Upper lobe of left lung (tissue), 6 donors: ENCODE results near the gene MEX3B. TPM values are rescaled to one million over a fixed set of nuclear protein-coding genes. Genes with fewer than 3 reads are reported as not detected.

Source experiments
- ATAC-seq, 2 donors: fragments of 200-7000 bp; cut with Tn5 transposase; one replicate each; pipeline ENCODE4 v1.9.1; 2022; ENCODE audit warnings: mild to moderate bottlenecking in 2 of 2, moderate library complexity in 2 of 2; ENCODE audit not compliant: low FRiP score in 2 of 2
- DNase-seq, 2 donors: peaks; one replicate each; pipeline ENCODE4 v3.0.0-alpha.2; 2019 to 2020
- H3K27ac ChIP-seq, 4 donors: fragments of 200-600 bp; sonication (generic); one replicate each; pipeline ENCODE4 v1.5.1; 2016 to 2019
- H3K27me3 ChIP-seq, 4 donors: fragments of 200-600 bp; sonication (generic); one replicate each; pipeline ENCODE4 v1.5.1; 2017 to 2019
- H3K36me3 ChIP-seq, 4 donors: fragments of 200-600 bp; sonication (generic); one replicate each; pipeline ENCODE4 v1.5.1; 2016 to 2019
- H3K4me1 ChIP-seq, 4 donors: fragments of 200-600 bp; sonication (generic); one replicate each; pipeline ENCODE4 v1.5.1; 2018 to 2019
- H3K4me3 ChIP-seq, 4 donors: fragments of 200-600 bp; sonication (generic); one replicate each; pipeline ENCODE4 v1.5.1; 2017 to 2019; ENCODE audit warnings: mild to moderate bottlenecking in 2 of 4, moderate library complexity in 1 of 4
- H3K9me3 ChIP-seq, 4 donors: fragments of 200-600 bp; sonication (generic); one replicate each; pipeline ENCODE4 v1.5.1; 2018 to 2019
- EP300 ChIP-seq, 4 donors: sonication (generic); formaldehyde crosslinking; IDR thresholded peaks; one replicate each; pipeline ENCODE4 v1.5.1; 2017; ENCODE audit warnings: antibody characterized with exemption in 4 of 4, control low read depth in 2 of 4
- POLR2A ChIP-seq, 4 donors: fragments of 450-650 bp; IDR thresholded peaks; one replicate each; pipeline ENCODE4 v1.5.1; 2016 to 2017; ENCODE audit warnings: antibody characterized with exemption in 4 of 4, mild to moderate bottlenecking in 2 of 4
- POLR2AphosphoS5 ChIP-seq, 2 donors: sonication (generic); formaldehyde crosslinking; IDR thresholded peaks; one replicate each; pipeline ENCODE4 v1.5.1; 2017; ENCODE audit warnings: antibody characterized with exemption in 2 of 2
- WGBS, 2 donors: methylation state at CpG; one replicate each; pipeline ENCODE4 v1.1.5; 2017 to 2018; 5-methylcytosine and 5-hydroxymethylcytosine counted together
- total RNA-seq, 6 donors: library from RNA; depleted of rRNA in 4 of 6; stranded (reverse); fragments of >200 nt in 4 of 6; gene quantifications; one replicate each; pipeline versions ENCODE4 v1.1.0 to v1.2.1, GENCODE V29; 2016 to 2021
- TF ChIP-seq, protein P1 (sequence below), 6 experiments: fragments of 450-650 bp in 4 of 6; fragments of 200-600 bp in 2 of 6; sonication (generic) in 2 of 6; IDR thresholded peaks; one replicate each; pipeline ENCODE4 v1.5.1; 2016 to 2019; ENCODE audit warnings: antibody characterized with exemption in 6 of 6
- donor health status: DM: no; HTN: no; CAD: no; lungs with moderate emphysema.
- donor health status: DM: no; HTN: yes; CAD: no; lungs with severe emphysema.

MEX3B gene
- total RNA-seq, 6 donors from 2014 or later = 0.76 to 4.2 (median 2.0) TPM

GRCh38 chr15:82062479-82063454, 16.9 kb upstream of the MEX3B start:
- TF ChIP-seq, protein P1, sequence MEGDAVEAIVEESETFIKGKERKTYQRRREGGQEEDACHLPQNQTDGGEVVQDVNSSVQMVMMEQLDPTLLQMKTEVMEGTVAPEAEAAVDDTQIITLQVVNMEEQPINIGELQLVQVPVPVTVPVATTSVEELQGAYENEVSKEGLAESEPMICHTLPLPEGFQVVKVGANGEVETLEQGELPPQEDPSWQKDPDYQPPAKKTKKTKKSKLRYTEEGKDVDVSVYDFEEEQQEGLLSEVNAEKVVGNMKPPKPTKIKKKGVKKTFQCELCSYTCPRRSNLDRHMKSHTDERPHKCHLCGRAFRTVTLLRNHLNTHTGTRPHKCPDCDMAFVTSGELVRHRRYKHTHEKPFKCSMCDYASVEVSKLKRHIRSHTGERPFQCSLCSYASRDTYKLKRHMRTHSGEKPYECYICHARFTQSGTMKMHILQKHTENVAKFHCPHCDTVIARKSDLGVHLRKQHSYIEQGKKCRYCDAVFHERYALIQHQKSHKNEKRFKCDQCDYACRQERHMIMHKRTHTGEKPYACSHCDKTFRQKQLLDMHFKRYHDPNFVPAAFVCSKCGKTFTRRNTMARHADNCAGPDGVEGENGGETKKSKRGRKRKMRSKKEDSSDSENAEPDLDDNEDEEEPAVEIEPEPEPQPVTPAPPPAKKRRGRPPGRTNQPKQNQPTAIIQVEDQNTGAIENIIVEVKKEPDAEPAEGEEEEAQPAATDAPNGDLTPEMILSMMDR (IDR thresholded peaks at IDR 0.05) = no peak
- no peak for TF ChIP-seq POLR2A (IDR thresholded peaks at IDR 0.05)
- no peak for TF ChIP-seq POLR2AphosphoS5 (IDR thresholded peaks at IDR 0.05)
- no peak for TF ChIP-seq EP300 (IDR thresholded peaks at IDR 0.05)
- Histone ChIP-seq H3K4me1 (no peaks in the 10 kb centered on the region), H3K4me3 (no peak overlapping the region), H3K9me3 (no peaks in the 10 kb centered on the region), H3K27ac (no peak overlapping the region), H3K36me3 (no peaks in the 10 kb centered on the region), H3K27me3 (no peaks in the 10 kb centered on the region)
- ATAC-seq (no peak), DNase-seq (no peak)
- 26 to 31% methylated on average over 19 to 20 of the region's 20 CpGs for WGBS, 2 donors

- no peaks in the 10 kb centered on the region for H3K9me3 ChIP-seq
- TF ChIP-seq, protein P1 (IDR thresholded peaks at IDR 0.05) = no peak
- TF ChIP-seq EP300 (IDR thresholded peaks at IDR 0.05) = no peak
- TF ChIP-seq POLR2AphosphoS5 (IDR thresholded peaks at IDR 0.05) = no peak
- TF ChIP-seq POLR2A (IDR thresholded peaks at IDR 0.05) = no peak
- no peaks in the 10 kb centered on the region for H3K36me3 ChIP-seq
- H3K4me1 ChIP-seq = no peaks in the 10 kb centered on the region
- DNase-seq = no peak
- H3K27ac ChIP-seq = no peak overlapping the region
- H3K27me3 ChIP-seq = no peaks in the 10 kb centered on the region
- no peak for ATAC-seq
- H3K4me3 ChIP-seq = no peak overlapping the region
- 81 to 82% methylated on average over 5 of the region's 5 CpGs for WGBS, 2 donors
These were observed 15.0 kb upstream of the MEX3B start for GRCh38 chr15:82060817-82061216.

DNA sequence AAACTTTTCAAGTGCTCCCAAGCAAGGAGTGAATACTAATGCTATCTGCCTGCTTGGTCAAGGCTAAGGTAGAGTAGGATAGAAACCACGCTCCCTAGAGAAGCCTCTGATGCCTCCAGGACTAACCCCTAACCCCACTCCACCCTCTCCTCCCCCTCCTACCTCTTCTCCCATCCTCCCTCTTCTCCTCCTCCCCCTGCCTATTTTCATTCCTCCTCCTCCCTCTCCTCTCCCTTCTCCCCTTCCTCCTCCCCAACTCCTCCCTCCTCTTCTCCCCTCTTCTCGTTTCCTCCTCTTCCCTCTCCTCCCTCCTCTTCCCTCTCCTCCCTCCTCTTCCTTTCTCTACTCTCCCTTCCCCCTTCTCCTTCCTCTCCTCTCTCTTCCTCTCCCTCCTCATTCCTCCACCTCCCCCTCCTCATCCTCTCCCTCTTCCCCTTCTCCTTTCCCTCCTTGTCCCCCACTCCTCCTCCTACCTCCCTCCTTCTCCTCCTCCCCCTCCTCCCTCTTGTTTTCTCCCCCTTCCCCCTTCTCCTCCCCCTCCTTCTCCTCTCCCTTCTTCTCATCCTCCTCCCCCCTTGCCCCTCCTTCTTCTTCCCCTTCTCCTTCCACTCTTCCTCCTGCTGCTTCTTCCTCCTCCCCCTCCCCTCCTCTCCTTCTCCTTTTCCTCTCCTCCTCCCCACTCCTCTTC, 12.8 kb upstream of the MEX3B start:
- no peaks in the 10 kb centered on the region for H3K36me3 ChIP-seq
- H3K27ac ChIP-seq = no peak overlapping the region
- WGBS, 2 donors = 14 to 18% methylated on average over 2 of the region's 2 CpGs
- no peaks in the 10 kb centered on the region for H3K27me3 ChIP-seq
- TF ChIP-seq POLR2A (IDR thresholded peaks at IDR 0.05) (no peak), EP300 (IDR thresholded peaks at IDR 0.05) (no peak), POLR2AphosphoS5 (IDR thresholded peaks at IDR 0.05) (no peak)
- TF ChIP-seq, protein P1 (IDR thresholded peaks at IDR 0.05) = no peak
- no peaks in the 10 kb centered on the region for H3K9me3 ChIP-seq
- ATAC-seq (no peak), DNase-seq (no peak)
- no peaks in the 10 kb centered on the region for H3K4me1 ChIP-seq
- no peak overlapping the region for H3K4me3 ChIP-seq

- H3K27me3 ChIP-seq = no peaks in the 10 kb centered on the region
These were observed 12.2 kb upstream of the MEX3B start for GRCh38 chr15:82058026-82058425.

More at GRCh38 chr15:82058026-82058425, 12.2 kb upstream of the MEX3B start:
- DNase-seq (peak in 1 of 2 donors; percentile 54), ATAC-seq (no peak)
- no peaks in the 10 kb centered on the region for H3K36me3 ChIP-seq
- no peaks in the 10 kb centered on the region for H3K9me3 ChIP-seq
- WGBS, 2 donors = 8 to 18% methylated on average over 10 to 14 of the region's 14 CpGs
- no peaks in the 10 kb centered on the region for H3K4me1 ChIP-seq
- TF ChIP-seq POLR2A (IDR thresholded peaks at IDR 0.05) (no peak), POLR2AphosphoS5 (IDR thresholded peaks at IDR 0.05) (no peak), EP300 (IDR thresholded peaks at IDR 0.05) (no peak)
- TF ChIP-seq, protein P1 (IDR thresholded peaks at IDR 0.05) = no peak
- no peak overlapping the region for H3K4me3 ChIP-seq
- no peak overlapping the region for H3K27ac ChIP-seq
